PC-3 (cell line): ENCODE measurements around the gene SYT13. TPM values are rescaled to one million over a fixed set of nuclear protein-coding genes. Genes with fewer than 3 reads are reported as not detected.

ENCODE experiments used
- ATAC-seq: fragments of 200-7000 bp; cut with Tn5 transposase; 2 replicates; pipeline ENCODE4 v1.9.1; 2020; ENCODE audit warnings: mild to moderate bottlenecking, moderate library complexity
- BruUV-seq: library from RNA; stranded (reverse); fragments of 400-500 nt; replicated peaks from 2 replicates; lab custom pipeline; 2021; lab: Mats Ljungman, UMichigan
- CTCF ChIA-PET: fragments of 300-600 bp; sonication (Branson Sonifier 250); formaldehyde crosslinking; loops from one replicate; lab custom pipeline; 2022; ENCODE audit warnings: antibody characterized with exemption; lab: Charles Lee
- POLR2A ChIA-PET: fragments of 300-600 bp; sonication (Branson Sonifier 250); formaldehyde crosslinking; loops from one replicate; lab custom pipeline; 2022; ENCODE audit warnings: antibody characterized with exemption; ENCODE audit not compliant: unreplicated experiment; lab: Charles Lee
- DNase-seq: peaks from one replicate; pipeline ENCODE4 v3.0.0-alpha.2; 2015
- H2AFZ ChIP-seq: fragments of 300-600 bp; sonication (generic); 2 replicates; pipeline ENCODE4 v1.6.0; 2016; ENCODE audit warnings: antibody characterized with exemption, low read length
- H3F3A ChIP-seq: fragments of 300-600 bp; sonication (generic); one replicate; pipeline ENCODE4 v1.6.0; 2017; ENCODE audit warnings: antibody characterized with exemption, low read length, control low read depth, mild to moderate bottlenecking; ENCODE audit not compliant: unreplicated experiment
- H3K27ac ChIP-seq: fragments of 300-600 bp; sonication (generic); 2 replicates; pipeline ENCODE4 v1.5.1; 2016; ENCODE audit warnings: mild to moderate bottlenecking, low read length
- H3K27me3 ChIP-seq: fragments of 300-600 bp; sonication (generic); 2 replicates; pipeline ENCODE4 v1.6.1; 2016; ENCODE audit warnings: low read length, mixed read lengths
- H3K36me3 ChIP-seq: fragments of 300-600 bp; sonication (generic); 2 replicates; pipeline ENCODE4 v1.6.1; 2016; ENCODE audit warnings: low read depth, mixed run types, low read length, mixed read lengths
- H3K4me1 ChIP-seq: fragments of 300-600 bp; sonication (generic); 2 replicates; pipeline ENCODE4 v1.5.1; 2016; ENCODE audit warnings: low read length; ENCODE audit not compliant: insufficient read depth
- H3K4me2 ChIP-seq: fragments of 300-600 bp; sonication (generic); 2 replicates; pipeline ENCODE4 v1.6.0; 2016; ENCODE audit warnings: low read length
- H3K4me3 ChIP-seq: fragments of 300-600 bp; sonication (generic); 2 replicates; pipeline ENCODE4 v1.5.1; 2016; ENCODE audit warnings: mild to moderate bottlenecking, low read length, mixed read lengths
- H3K79me2 ChIP-seq: fragments of 300-600 bp; sonication (generic); 2 replicates; pipeline ENCODE4 v1.6.1; 2017; ENCODE audit warnings: low read length, mixed read lengths
- H3K9ac ChIP-seq: fragments of 300-600 bp; sonication (generic); 2 replicates; pipeline ENCODE4 v1.6.0; 2016; ENCODE audit warnings: mild to moderate bottlenecking, low read length
- H3K9me2 ChIP-seq: fragments of 300-600 bp; sonication (generic); replicated peaks from 2 replicates; pipeline ENCODE4 v1.6.1; 2016; ENCODE audit warnings: mixed run types, low read length, mixed read lengths
- H3K9me3 ChIP-seq: fragments of 300-600 bp; sonication (generic); 2 replicates; pipeline ENCODE4 v1.6.1; 2016; ENCODE audit warnings: low read length, mixed read lengths
- H4K20me1 ChIP-seq: fragments of 300-600 bp; sonication (generic); 2 replicates; pipeline ENCODE4 v1.6.1; 2016; ENCODE audit warnings: low read length, mixed read lengths
- EZH2 ChIP-seq: fragments of 300-600 bp; sonication (generic); IDR thresholded peaks from one replicate; pipeline ENCODE4 v1.6.1; 2017; ENCODE audit warnings: antibody characterized with exemption, mild to moderate bottlenecking, low read length; ENCODE audit not compliant: unreplicated experiment
- EZH2phosphoT487 ChIP-seq: fragments of 300-600 bp; sonication (generic); IDR thresholded peaks from 2 replicates; pipeline ENCODE4 v1.6.1; 2018; ENCODE audit warnings: mild to moderate bottlenecking, antibody characterized with exemption, low read length, borderline replicate concordance
- intact Hi-C: fragments of 100-400 bp; cut with micrococcal nuclease; formaldehyde crosslinking; loops from 2 replicates; pipeline ENCODE4 v1.9.0; 2023
- total RNA-seq: library from RNA; depleted of rRNA; stranded (reverse); fragments of >200 nt; gene quantifications from 2 replicates; pipeline ENCODE4 v1.2.3, GENCODE V29; 2014
- TF ChIP-seq, protein P1 (sequence below): fragments of 300-600 bp; sonication (generic); conservative IDR thresholded peaks from 2 replicates; pipeline ENCODE4 v1.5.1; 2017; ENCODE audit warnings: antibody characterized with exemption, low read depth, mild to moderate bottlenecking, low read length

SYT13 gene
- total RNA-seq, 1 experiment from 2014 or later: not detected

DNA sequence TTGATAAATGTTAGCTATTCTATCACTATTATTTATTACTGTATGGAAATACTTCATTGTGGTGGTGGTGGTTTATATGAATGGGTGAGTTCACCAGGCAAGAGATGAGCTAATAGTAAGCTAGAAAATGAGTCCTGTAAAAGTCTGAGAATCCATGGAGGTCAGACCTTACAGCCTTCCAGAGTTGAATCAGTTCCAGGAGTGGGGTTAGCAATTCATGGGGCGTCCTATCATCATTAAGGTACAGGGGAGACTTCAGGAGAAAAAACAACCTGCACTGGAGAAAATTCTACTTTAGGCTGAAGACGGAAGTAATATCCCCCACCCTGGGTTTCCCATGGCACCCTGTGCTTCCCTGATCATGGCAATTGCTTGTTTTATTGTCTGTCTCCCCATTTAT lies 6.5 kb downstream of the SYT13 start:
- no peak for ATAC-seq
- no TSS peak for BruUV-seq
- Histone ChIP-seq H3F3A (no peaks in the 10 kb centered on the region), H2AFZ (no peak overlapping the region), H3K4me3 (no peak overlapping the region), H4K20me1 (no peaks in the 10 kb centered on the region), H3K36me3 (no peaks in the 10 kb centered on the region), H3K4me2 (no peak overlapping the region), H3K79me2 (no peaks in the 10 kb centered on the region), H3K9ac (no peak overlapping the region), H3K27ac (no peak overlapping the region), H3K27me3 (peaks cover 3% of the 10 kb centered on the region; the same call in 1 of the 2 replicates), H3K9me3 (no peaks in the 10 kb centered on the region), H3K9me2 (no peaks in the 10 kb centered on the region), H3K4me1 (no peaks in the 10 kb centered on the region)
- CTCF ChIA-PET: no interaction called here
- no peak for DNase-seq
- TF ChIP-seq, protein P1, sequence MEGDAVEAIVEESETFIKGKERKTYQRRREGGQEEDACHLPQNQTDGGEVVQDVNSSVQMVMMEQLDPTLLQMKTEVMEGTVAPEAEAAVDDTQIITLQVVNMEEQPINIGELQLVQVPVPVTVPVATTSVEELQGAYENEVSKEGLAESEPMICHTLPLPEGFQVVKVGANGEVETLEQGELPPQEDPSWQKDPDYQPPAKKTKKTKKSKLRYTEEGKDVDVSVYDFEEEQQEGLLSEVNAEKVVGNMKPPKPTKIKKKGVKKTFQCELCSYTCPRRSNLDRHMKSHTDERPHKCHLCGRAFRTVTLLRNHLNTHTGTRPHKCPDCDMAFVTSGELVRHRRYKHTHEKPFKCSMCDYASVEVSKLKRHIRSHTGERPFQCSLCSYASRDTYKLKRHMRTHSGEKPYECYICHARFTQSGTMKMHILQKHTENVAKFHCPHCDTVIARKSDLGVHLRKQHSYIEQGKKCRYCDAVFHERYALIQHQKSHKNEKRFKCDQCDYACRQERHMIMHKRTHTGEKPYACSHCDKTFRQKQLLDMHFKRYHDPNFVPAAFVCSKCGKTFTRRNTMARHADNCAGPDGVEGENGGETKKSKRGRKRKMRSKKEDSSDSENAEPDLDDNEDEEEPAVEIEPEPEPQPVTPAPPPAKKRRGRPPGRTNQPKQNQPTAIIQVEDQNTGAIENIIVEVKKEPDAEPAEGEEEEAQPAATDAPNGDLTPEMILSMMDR: no peak
- TF ChIP-seq EZH2phosphoT487 (no peak), EZH2 (no peak)
- intact Hi-C loops: no loop called here
- POLR2A ChIA-PET: no interaction called here

DNA sequence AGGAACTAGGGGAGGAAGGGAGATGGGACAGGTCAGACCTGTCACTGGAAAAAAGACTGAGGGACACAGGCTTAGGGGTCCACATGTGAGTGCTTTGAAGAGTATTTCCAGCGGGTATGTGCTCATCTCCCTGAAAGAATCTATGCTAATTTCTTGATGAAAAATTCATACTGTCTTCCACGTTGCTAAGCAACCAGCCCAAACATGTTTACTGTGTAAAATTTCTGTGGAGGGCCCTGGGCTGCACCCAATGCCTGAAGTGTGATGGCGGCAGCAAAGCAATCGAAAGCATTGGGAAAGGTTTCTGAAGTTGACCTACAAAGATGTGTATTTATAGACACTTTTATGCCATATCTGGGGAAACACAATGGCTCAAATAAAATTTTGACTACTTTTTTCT lies 7.4 kb downstream of the SYT13 start:
- peaks cover 3% of the 10 kb centered on the region; the same call in 1 of the 2 replicates for H3K27me3 ChIP-seq
- no peak overlapping the region for H3K4me2 ChIP-seq
- H3K27ac ChIP-seq: no peak overlapping the region
- DNase-seq (no peak), ATAC-seq (no peak)
- no peak overlapping the region for H3K9ac ChIP-seq
- no peaks in the 10 kb centered on the region for H4K20me1 ChIP-seq
- no peaks in the 10 kb centered on the region for H3K9me3 ChIP-seq
- no peaks in the 10 kb centered on the region for H3K9me2 ChIP-seq
- no peaks in the 10 kb centered on the region for H3F3A ChIP-seq
- POLR2A ChIA-PET: no interaction called here
- CTCF ChIA-PET: no interaction called here
- H3K4me1 ChIP-seq: no peaks in the 10 kb centered on the region
- H3K36me3 ChIP-seq: no peaks in the 10 kb centered on the region
- H3K4me3 ChIP-seq: no peak overlapping the region
- intact Hi-C loops: no loop called here
- no TSS peak for BruUV-seq
- H2AFZ ChIP-seq: no peak overlapping the region
- no peaks in the 10 kb centered on the region for H3K79me2 ChIP-seq
- TF ChIP-seq EZH2 (no peak), EZH2phosphoT487 (no peak)
- TF ChIP-seq, protein P1: no peak

DNA sequence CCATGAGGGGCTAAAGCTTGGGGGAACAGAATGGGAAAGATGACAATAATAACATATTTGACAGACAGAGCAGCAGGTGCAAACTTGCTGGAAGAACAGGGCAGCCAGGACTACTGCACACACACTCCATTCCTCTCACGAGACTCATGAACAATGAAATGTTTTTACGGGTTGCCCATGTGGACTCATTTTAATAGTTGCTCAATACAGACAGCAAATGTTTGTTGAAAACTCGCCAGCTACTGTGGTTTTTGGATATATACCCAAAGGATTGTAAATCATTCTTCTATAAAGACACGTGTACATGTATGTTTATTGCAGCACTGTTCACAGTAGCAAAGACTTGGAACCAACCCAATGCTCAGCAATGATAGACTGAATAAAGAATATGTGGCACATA lies 10.3 kb downstream of the SYT13 start:
- CTCF ChIA-PET: no interaction called here
- no peaks in the 10 kb centered on the region for H3K79me2 ChIP-seq
- TF ChIP-seq, protein P1: no peak
- TF ChIP-seq EZH2phosphoT487 (no peak), EZH2 (no peak)
- no peaks in the 10 kb centered on the region for H3K36me3 ChIP-seq
- H2AFZ ChIP-seq: no peak overlapping the region
- no peaks in the 10 kb centered on the region for H3K9me3 ChIP-seq
- ATAC-seq: no peak
- H3K4me2 ChIP-seq: no peak overlapping the region
- H3K27me3 ChIP-seq: peaks cover 3% of the 10 kb centered on the region; the same call in 1 of the 2 replicates
- H3K27ac ChIP-seq: no peak overlapping the region
- H3K9me2 ChIP-seq: no peaks in the 10 kb centered on the region
- intact Hi-C loops: no loop called here
- H3K9ac ChIP-seq: no peak overlapping the region
- POLR2A ChIA-PET: no interaction called here
- no peaks in the 10 kb centered on the region for H4K20me1 ChIP-seq
- no peaks in the 10 kb centered on the region for H3F3A ChIP-seq
- no TSS peak for BruUV-seq
- H3K4me1 ChIP-seq: peaks cover 4% of the 10 kb centered on the region; the same call in 1 of the 2 replicates
- no peak overlapping the region for H3K4me3 ChIP-seq
- peak; percentile 17 for DNase-seq
